OCI-LY7 (cell line): ENCODE data around the gene MBD1. TPM values are rescaled to one million over a fixed set of nuclear protein-coding genes. Genes with fewer than 3 reads are reported as not detected.

ENCODE experiments used
- BruUV-seq: library from RNA; stranded (reverse); fragments of 400-500 nt; replicated peaks from 2 replicates; lab custom pipeline; 2021; lab: Mats Ljungman, UMichigan
- CTCF ChIA-PET: fragments of 300-600 bp; sonication (Branson Sonifier 250); formaldehyde crosslinking; loops from one replicate; lab custom pipeline; 2022; ENCODE audit warnings: antibody characterized with exemption; ENCODE audit not compliant: unreplicated experiment; lab: Charles Lee
- POLR2A ChIA-PET: fragments of 300-600 bp; sonication (Branson Sonifier 250); formaldehyde crosslinking; loops from one replicate; lab custom pipeline; 2022; ENCODE audit warnings: antibody characterized with exemption; lab: Charles Lee
- DNase-seq: peaks from one replicate; pipeline ENCODE4 v3.0.0-alpha.2; 2015; ENCODE audit warnings: low spot score
- H2AFZ ChIP-seq: fragments of 200-600 bp; sonication (generic), shearing (Covaris generic); 2 replicates; pipeline ENCODE4 v1.6.1; 2014; ENCODE audit warnings: mild to moderate bottlenecking, antibody characterized with exemption, low read length, moderate library complexity
- H3K27ac ChIP-seq: fragments of 200-600 bp; sonication (generic); 2 replicates; pipeline ENCODE4 v1.5.1; 2014; ENCODE audit warnings: mixed run types, low read depth, mild to moderate bottlenecking, moderate library complexity, low read length, inconsistent platforms; ENCODE audit not compliant: poor library complexity, severe bottlenecking
- H3K36me3 ChIP-seq: fragments of 200-600 bp; sonication (generic); 2 replicates; pipeline ENCODE4 v1.6.1; 2014; ENCODE audit warnings: mild to moderate bottlenecking, antibody characterized with exemption, low read length, moderate library complexity, mixed read lengths; ENCODE audit not compliant: insufficient read depth
- H3K4me1 ChIP-seq: fragments of 200-600 bp; sonication (generic); 2 replicates; pipeline ENCODE4 v1.5.1; 2014; ENCODE audit warnings: mild to moderate bottlenecking, low read length; ENCODE audit not compliant: insufficient read depth, poor library complexity, severe bottlenecking
- H3K4me2 ChIP-seq: fragments of 200-600 bp; sonication (generic); 2 replicates; pipeline ENCODE4 v1.6.1; 2014; ENCODE audit warnings: mild to moderate bottlenecking, low read length
- H3K4me3 ChIP-seq: fragments of 200-600 bp; sonication (generic); 2 replicates; pipeline ENCODE4 v1.5.1; 2014; ENCODE audit warnings: mild to moderate bottlenecking, low read depth, low read length; ENCODE audit not compliant: poor library complexity, severe bottlenecking
- H3K79me2 ChIP-seq: fragments of 200-600 bp; sonication (generic); 2 replicates; pipeline ENCODE4 v1.6.1; 2016; ENCODE audit warnings: low read depth, mild to moderate bottlenecking, low read length, moderate library complexity, mixed read lengths; ENCODE audit not compliant: insufficient read depth
- H3K9me2 ChIP-seq: fragments of 200-600 bp; sonication (generic); 2 replicates; pipeline ENCODE4 v1.6.1; 2016; ENCODE audit warnings: mild to moderate bottlenecking, low read length, mixed read lengths; ENCODE audit not compliant: insufficient read depth
- H3K9me3 ChIP-seq: fragments of 200-600 bp; sonication (generic); 2 replicates; pipeline ENCODE4 v1.6.1; 2014; ENCODE audit warnings: mild to moderate bottlenecking, mixed run types, low read length, mixed read lengths
- H4K20me1 ChIP-seq: fragments of 200-600 bp; sonication (generic); 2 replicates; pipeline ENCODE4 v1.6.1; 2014; ENCODE audit warnings: mild to moderate bottlenecking, antibody characterized with exemption, low read length, moderate library complexity, mixed read lengths; ENCODE audit not compliant: insufficient read depth
- EZH2phosphoT487 ChIP-seq: fragments of 200-600 bp; sonication (generic); IDR thresholded peaks from 2 replicates; pipeline ENCODE4 v1.6.1; 2018; ENCODE audit warnings: low read depth, borderline replicate concordance, mild to moderate bottlenecking, mixed run types, antibody characterized with exemption, low read length, moderate library complexity, mixed read lengths
- intact Hi-C: fragments of 100-400 bp; cut with micrococcal nuclease; formaldehyde crosslinking; loops from one replicate; pipeline ENCODE4 v1.10.0; 2022; ENCODE audit not compliant: unreplicated experiment
- total RNA-seq, 2 experiments: library from RNA; depleted of rRNA in 1 of 2; stranded (reverse); fragments of >200 nt in 1 of 2; shearing (Covaris generic) in 1 of 2; gene quantifications; 2 replicates each; pipeline ENCODE4 v1.2.3, GENCODE V29; 2014 to 2022
- TF ChIP-seq, protein P1 (sequence below): fragments of 200-600 bp; sonication (generic); conservative IDR thresholded peaks from 2 replicates; pipeline ENCODE4 v1.5.1; 2014; ENCODE audit warnings: mild to moderate bottlenecking, antibody characterized with exemption, low read length, moderate library complexity, mixed read lengths

The MBD1 gene
- total RNA-seq, 2 experiments from 2014 or later, result 42.2 to 47.3 TPM

GRCh38 chr18:50284255-50284885 is 3.0 kb upstream of the MBD1 start:
- intact Hi-C loops, result no loop called here
- no peak overlapping the region for H3K27ac ChIP-seq
- TF ChIP-seq EZH2phosphoT487, result no peak
- TF ChIP-seq, protein P1, sequence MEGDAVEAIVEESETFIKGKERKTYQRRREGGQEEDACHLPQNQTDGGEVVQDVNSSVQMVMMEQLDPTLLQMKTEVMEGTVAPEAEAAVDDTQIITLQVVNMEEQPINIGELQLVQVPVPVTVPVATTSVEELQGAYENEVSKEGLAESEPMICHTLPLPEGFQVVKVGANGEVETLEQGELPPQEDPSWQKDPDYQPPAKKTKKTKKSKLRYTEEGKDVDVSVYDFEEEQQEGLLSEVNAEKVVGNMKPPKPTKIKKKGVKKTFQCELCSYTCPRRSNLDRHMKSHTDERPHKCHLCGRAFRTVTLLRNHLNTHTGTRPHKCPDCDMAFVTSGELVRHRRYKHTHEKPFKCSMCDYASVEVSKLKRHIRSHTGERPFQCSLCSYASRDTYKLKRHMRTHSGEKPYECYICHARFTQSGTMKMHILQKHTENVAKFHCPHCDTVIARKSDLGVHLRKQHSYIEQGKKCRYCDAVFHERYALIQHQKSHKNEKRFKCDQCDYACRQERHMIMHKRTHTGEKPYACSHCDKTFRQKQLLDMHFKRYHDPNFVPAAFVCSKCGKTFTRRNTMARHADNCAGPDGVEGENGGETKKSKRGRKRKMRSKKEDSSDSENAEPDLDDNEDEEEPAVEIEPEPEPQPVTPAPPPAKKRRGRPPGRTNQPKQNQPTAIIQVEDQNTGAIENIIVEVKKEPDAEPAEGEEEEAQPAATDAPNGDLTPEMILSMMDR, result no peak
- no peak overlapping the region for H3K4me2 ChIP-seq
- H4K20me1 ChIP-seq, result no peaks in the 10 kb centered on the region
- H3K79me2 ChIP-seq, result peaks cover 34% of the 10 kb centered on the region
- no peak overlapping the region for H3K4me3 ChIP-seq
- no TSS peak for BruUV-seq
- H3K9me3 ChIP-seq, result no peaks in the 10 kb centered on the region
- peaks cover 17% of the 10 kb centered on the region for H3K4me1 ChIP-seq
- no peak for DNase-seq
- no peak overlapping the region for H2AFZ ChIP-seq
- H3K36me3 ChIP-seq, result peaks cover 45% of the 10 kb centered on the region
- no peaks in the 10 kb centered on the region for H3K9me2 ChIP-seq
- ChIA-PET CTCF (no interaction called here), POLR2A (no interaction called here)

DNA sequence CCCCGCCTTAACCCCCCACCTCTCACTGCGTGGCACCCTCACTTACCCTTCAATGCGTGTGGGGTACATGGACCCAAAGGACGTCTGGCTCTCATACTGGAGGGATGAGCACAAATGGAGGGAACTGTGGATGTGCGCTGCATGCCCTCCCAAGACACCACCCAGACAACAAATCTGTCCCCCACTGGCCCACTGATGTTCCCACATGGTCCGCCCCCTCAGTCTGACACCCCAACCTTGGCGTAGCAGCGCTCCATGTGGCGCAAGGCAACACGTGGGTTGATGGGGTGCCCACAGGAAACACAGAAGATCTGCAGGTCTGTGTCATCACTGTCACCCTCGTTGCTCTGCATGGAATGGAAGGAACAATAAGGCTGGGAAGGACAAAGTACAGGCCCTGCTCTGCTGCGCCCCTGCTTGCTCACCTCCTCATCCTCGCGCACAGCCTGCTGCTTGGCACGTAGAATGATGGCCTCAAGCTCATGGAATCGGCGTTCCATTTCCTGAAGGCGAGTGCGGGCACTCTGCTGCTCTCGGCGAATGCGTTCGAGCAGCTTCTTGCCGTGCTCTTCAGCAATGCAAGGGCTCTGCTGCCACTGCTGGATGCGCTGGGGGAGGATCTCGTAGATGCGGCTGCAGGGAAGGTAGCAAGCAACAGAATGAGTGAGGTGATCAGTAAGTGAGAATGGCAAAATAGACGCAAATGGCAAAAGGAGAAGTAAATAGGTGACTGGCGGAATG is 2.3 kb upstream of the MBD1 start:
- CTCF ChIA-PET, result no interaction called here

More for the DNA sequence above, 2.3 kb upstream of the MBD1 start:
- Histone ChIP-seq H3K9me3 (no peaks in the 10 kb centered on the region), H2AFZ (no peak overlapping the region), H3K36me3 (peaks cover 52% of the 10 kb centered on the region), H3K9me2 (no peaks in the 10 kb centered on the region), H4K20me1 (no peaks in the 10 kb centered on the region), H3K4me1 (peaks cover 24% of the 10 kb centered on the region), H3K27ac (no peak overlapping the region), H3K4me2 (no peak overlapping the region), H3K79me2 (peaks cover 41% of the 10 kb centered on the region), H3K4me3 (no peak overlapping the region)
- POLR2A ChIA-PET, result no interaction called here
- no TSS peak for BruUV-seq
- no peak for DNase-seq
- intact Hi-C loops, result no loop called here
- TF ChIP-seq EZH2phosphoT487, result no peak
- TF ChIP-seq, protein P1, result no peak
